Right ventricle myocardium inferior (tissue), 1 donor: ENCODE results near the gene ACOX1. TPM values are rescaled to one million over a fixed set of nuclear protein-coding genes. Genes with fewer than 3 reads are reported as not detected.

Experiments
- ATAC-seq: fragments of 200-7000 bp; cut with Tn5 transposase; one replicate; pipeline ENCODE4 v1.9.1; 2020; ENCODE audit warnings: mild to moderate bottlenecking, moderate library complexity
- DNase-seq: peaks from one replicate; pipeline ENCODE4 v3.0.0; 2021; ENCODE audit errors: missing footprints
- intact Hi-C: fragments of 100-400 bp; cut with DNase I; formaldehyde crosslinking; loops from one replicate; pipeline ENCODE4 v1.11.0; 2022
- long read RNA-seq: library from polyadenylated mRNA; unstranded; transcript quantifications from one replicate; pipeline ENCODE4 v2.0.0, GENCODE V29; 2021
- total RNA-seq: library from RNA; stranded (reverse); fragmentation: NEBNext Ultra II Directional; extraction: Animal tissue kit (Norgen Biotek cat#: 25700); gene quantifications from one replicate; pipeline ENCODE4 v1.2.1, GENCODE V29; 2021
- donor health status: DM: no; HTN: yes; CAD: no; lungs with severe emphysema.

The ACOX1 gene
- total RNA-seq, result 80.9 TPM
- long read RNA-seq, full-length matches to known transcripts, result 30 of 40 reads
- long read RNA-seq, partial matches to known transcripts, result 1 of 40 reads
- long read RNA-seq, other reads (novel, unspliced or antisense), result 9 of 40 reads

DNA sequence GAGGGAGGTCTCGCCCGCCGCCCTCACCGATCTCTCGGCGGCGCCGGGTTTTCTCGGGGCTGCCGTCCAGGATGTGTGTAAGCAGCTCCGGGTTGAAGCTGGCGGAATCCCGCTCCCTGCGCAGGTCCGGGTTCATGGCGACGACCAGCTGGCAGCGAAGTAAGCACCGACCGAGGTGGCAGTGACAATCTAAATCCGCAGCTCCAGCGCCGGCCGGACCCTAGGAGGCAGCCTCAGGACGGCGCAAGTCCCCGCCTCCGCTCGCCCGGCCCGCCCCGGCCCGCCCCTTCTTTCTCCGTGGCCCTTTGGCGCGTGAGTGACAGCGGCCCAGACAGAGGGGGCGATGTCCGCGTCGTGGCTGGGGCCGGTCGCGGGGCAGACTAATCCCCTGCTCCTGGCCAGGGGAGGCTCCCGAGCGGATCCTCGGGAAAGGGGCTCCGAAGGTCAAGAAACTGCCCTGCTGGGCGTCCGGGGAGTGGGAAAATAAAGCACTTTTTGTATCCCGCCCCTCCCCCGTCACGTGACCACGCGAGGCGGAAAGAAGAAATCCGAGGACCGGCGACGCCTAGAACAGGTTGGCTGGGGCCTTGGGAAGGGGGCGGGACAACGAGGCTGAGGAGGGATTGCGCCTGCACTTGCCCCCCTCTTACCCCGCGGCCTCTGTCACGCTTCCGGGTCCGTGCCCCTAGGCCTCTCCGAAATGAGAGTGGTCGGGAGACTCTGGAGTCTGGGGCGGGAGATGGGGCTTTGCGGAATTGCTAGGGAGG is at the start of gene ACOX1, which contains the start of gene TEN1:
Gene ACOX1, minus strand, starts transcription at position 229 of the 767 bp plus-strand sequence. Its CDS starts 93 bp downstream, at position 136.
Gene TEN1, plus strand, starts transcription at position 303 of the 767 bp plus-strand sequence. CDS start 6,953 bp downstream, outside the sequence.
- ATAC-seq, result peak; percentile 98
- peak; percentile 99 for DNase-seq
- intact Hi-C loops, result loop anchor here (1.0 kb wide), 1 partner anchor 74 kb away; no protein-coding TSS in a partner anchor

DNA sequence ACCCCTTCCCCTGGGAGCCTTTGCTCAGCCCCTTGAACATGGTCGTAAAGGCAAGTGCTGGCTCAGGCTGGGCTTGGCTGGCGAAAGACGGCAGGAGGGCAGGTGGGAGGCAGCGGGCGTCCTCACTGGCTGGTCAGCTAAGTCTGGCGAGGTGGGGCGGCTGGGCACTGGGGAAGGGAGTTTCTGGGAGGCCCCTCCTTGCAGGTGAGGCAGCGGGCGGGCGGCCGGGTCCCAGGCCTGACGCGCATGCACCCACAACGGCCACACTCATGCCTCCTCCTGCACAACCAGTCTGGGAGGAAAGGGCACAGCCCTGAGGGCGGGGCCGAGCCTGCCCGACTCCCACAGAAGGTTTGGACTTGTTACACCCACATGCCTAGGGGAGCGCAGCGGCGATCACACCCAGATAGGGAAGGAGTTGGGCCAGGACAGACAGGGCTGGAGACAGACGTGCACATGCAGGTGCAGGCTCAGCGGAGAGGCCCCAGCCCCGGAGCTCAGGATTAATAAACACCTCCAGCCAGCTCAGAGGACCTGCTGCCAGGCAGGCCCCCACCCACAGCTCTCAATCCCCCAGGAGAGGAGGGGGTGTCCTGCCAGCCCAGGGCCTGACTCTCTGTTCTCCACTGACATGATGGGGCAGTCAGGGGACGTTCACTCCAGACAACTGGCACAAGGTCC is 48.3 kb upstream of the ACOX1 start, which contains the start of gene EVPL:
Gene EVPL, minus strand, starts transcription at position 148 of the 681 bp plus-strand sequence. Its CDS starts 108 bp downstream, at position 40.
- ATAC-seq (peak; percentile 13), DNase-seq (no peak)

DNA sequence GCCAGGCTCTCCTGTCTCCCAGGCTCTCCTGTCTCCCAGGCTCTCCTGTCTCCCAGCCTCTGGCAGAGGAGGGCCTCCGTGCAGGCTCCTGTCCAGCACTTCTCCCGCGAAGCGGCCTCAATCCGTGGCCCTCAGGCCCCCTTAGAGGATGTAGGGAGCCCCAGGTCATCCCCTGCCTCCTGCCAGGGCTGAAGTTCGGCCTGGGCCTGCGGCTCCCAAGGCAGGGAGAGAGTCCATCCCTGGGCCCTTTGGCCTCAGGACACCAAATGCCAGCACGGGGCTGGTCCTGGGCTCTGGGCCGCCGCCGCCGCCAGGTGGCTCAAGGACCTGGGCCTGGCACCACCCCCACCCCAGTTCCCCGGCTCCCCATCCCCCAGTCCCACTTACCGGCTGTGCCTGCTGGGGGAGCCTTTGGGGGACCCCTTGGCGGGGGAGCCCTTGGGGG is 47.8 kb upstream of the ACOX1 start:
- intact Hi-C loops, result no loop called here
- DNase-seq (no peak), ATAC-seq (no peak)

More for the DNA sequence above, 48.3 kb upstream of the ACOX1 start, which contains the start of gene EVPL:
- intact Hi-C loops, result no loop called here

GRCh38 chr17:76025294-76025693 is 46.3 kb upstream of the ACOX1 start:
- ATAC-seq (no peak), DNase-seq (peak; percentile 15)
- intact Hi-C loops, result no loop called here

DNA sequence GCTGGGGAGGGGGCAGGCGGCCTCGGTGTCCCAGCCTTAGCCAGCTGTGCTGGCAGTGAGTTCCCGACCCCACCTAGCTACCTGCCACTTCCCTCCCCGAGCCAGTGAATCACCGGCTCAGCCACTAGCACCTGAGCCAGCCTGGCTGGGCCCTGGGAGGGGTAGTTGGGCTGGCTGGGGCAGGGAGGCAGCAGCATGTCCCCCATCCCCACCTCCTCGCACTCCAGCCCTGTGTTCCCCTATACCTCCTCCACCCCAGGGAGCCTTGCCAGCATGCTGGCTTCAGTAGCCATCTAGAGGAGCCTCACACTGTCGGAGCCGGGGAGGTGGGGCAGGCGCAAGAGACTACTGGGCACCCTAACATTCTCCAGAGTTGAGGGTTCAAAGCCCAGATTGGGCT is 45.4 kb upstream of the ACOX1 start:
- ATAC-seq (no peak), DNase-seq (peak; percentile 54)
- intact Hi-C loops, result no loop called here

DNA sequence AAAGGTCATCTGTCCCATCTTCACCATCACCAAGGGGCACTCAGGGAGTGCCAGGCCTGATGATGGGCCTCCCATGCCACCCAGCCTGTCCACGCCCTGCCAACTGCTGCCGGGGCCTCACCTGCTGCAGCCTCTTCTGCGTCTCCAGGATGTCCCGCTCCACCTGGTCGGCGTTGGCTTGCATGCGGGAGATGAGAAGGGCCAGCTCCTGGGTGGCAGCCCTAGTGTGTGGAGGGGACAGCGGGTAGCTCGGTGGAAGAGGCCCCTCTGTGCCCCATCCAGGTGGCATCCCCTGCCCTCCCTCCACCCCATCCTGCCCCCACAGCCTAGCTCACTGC is 44.9 kb upstream of the ACOX1 start:
- intact Hi-C loops, result no loop called here
- DNase-seq (peak; percentile 37), ATAC-seq (no peak)

- ATAC-seq (no peak), DNase-seq (no peak)
- intact Hi-C loops, result no loop called here
These were observed 44.3 kb upstream of the ACOX1 start for GRCh38 chr17:76022973-76023899.

- intact Hi-C loops, result no loop called here
These were observed 43.3 kb upstream of the ACOX1 start for GRCh38 chr17:76022285-76022684.

DNA sequence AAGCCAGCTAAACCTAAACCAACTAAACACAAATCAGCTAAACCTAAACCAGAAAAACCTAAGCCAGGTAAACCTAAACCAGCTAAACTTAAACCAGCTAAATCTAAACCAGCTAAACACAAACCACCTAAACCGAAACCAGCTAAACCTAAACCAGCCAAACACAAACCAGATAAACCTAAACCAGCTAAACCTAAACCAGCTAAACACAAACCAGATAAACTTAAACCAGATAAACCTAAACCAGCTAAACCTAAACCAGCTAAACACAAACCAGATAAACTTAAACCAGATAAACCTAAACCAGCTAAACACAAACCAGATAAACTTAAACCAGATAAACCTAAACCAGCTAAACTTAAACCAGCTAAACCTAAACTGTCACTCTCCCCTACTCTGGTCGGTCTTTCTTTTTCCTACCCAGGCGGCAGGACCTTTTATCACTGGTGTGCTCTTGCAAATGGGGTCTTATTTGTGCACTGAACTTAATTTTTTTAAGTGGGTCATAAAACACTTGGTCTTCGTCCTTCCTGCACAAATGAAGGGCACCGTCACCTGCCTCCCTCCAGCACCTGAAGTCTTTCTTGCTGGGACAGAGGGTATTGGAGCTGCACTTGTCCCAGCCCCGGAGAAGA is 41.0 kb upstream of the ACOX1 start:
- intact Hi-C loops, result loop anchor here (5.0 kb wide), 1 partner anchor 162 kb away; no protein-coding TSS in a partner anchor
- DNase-seq (no peak), ATAC-seq (no peak)

More at GRCh38 chr17:76022285-76022684, 43.3 kb upstream of the ACOX1 start:
- DNase-seq, result no peak
- ATAC-seq, result no peak

GRCh38 chr17:76018801-76019200 is 39.8 kb upstream of the ACOX1 start:
- DNase-seq (no peak), ATAC-seq (no peak)
- intact Hi-C loops, result loop anchor here (5.0 kb wide), 1 partner anchor 164 kb away; no protein-coding TSS in a partner anchor

DNA sequence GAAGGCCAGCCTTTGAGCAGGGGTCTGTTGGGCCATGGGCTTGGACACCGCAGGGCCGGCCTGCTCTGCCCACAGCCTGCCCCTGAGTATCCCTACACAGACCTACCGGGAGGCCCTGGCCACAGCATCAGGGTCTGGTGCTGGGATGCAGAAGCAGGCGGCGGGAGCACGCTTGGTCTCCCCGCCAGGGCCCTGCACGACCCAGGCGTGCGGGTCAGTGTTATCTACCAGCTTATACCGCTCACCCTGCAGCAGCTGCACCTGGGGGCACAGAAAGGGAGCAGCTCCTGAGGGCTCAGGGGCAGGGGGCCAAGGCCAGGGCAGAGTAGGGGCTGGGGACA is 39.3 kb upstream of the ACOX1 start:
- intact Hi-C loops, result loop anchor here (5.0 kb wide), 1 partner anchor 164 kb away; no protein-coding TSS in a partner anchor
- no peak for ATAC-seq

DNA sequence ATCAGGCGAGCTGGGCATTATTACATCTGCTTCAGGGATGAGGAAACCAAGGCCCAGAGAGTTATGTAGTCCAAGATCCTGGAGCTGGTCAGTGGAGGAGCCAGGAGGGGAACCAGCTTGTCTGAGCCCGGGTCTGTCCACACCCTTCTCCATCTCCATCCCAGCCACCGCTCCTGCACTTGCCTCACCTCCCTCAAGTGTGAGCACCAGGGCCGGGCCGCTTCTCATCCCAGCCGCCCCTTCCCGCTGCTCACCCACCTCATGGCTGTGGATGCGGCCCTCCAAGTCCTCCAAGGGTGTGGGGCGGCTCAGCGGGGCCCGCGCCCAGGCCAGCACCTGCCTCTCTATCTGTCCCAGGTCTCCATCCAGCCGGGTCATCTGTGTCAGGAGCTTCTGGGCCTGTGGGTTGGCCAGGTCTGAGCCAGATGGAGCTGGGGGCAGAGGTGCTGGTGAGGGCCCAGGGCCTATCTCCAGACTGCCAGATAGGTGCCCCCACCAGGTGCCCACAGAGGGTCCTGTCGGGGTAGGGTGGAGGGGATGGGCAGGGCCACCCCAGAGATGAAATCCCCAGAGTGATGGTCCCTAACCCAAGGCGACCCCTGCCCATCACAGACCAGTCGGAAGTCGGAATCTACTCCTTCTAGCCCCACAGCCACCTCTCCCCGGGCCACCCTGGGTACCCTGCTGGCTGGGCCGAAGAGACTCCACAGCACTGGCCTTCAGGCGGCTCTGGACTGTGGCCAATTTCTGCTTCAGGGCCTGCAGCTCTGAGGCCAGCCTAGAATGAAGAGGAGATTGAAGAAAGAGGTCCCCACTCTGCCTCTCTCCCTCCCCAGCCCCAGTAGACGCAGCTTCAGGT is 38.7 kb upstream of the ACOX1 start:
- no peak for ATAC-seq
- no peak for DNase-seq
- intact Hi-C loops, result loop anchor here (5.0 kb wide), 1 partner anchor 165 kb away; no protein-coding TSS in a partner anchor

More for the DNA sequence above, 39.3 kb upstream of the ACOX1 start:
- DNase-seq, result no peak

GRCh38 chr17:76014925-76015261 is 35.9 kb upstream of the ACOX1 start:
- ATAC-seq (no peak), DNase-seq (peak; percentile 59)
- intact Hi-C loops, result loop anchor here (5.0 kb wide), 2 partner anchors 167 to 282 kb away; no protein-coding TSS in a partner anchor

GRCh38 chr17:76014100-76014924 is 35.3 kb upstream of the ACOX1 start:
- DNase-seq (peak; percentile 86), ATAC-seq (peak; percentile 77)
- intact Hi-C loops, result loop anchor here (5.0 kb wide), 1 partner anchor 283 kb away; no protein-coding TSS in a partner anchor

DNA sequence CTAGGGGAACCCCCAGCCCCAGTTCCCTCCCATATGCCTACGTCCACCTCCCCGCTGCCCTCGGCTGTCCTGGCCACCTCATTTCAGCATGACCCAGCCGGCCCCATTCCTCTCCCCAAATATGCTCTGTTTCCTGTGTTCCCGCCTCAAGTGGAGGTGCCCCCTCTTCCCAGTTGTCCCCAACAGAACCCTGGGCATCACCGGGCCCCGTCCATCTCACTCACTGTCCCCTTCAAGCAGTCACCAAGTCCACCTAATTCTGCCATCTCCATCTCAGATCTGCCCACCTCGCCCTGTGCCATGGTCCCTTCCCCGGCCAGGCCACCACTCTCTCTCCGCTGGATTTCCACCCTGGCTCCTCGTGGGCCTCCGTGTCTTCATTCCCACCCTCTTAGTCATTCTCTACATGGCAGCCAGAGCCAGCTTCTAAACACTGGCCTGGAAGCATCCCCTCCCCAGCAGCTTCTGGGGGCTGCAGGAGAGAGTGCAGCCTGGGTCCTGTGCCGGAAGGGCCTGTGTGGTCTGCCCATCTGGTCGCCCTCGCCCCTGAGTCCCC is 34.5 kb upstream of the ACOX1 start:
- DNase-seq, result peak; percentile 11
- intact Hi-C loops, result loop anchor here (5.0 kb wide), 1 partner anchor 284 kb away; no protein-coding TSS in a partner anchor

GRCh38 chr17:76011951-76012350 is 33.0 kb upstream of the ACOX1 start:
- intact Hi-C loops, result loop anchor here (5.0 kb wide), 1 partner anchor 285 kb away; no protein-coding TSS in a partner anchor
- DNase-seq (no peak), ATAC-seq (no peak)

More for the DNA sequence above, 34.5 kb upstream of the ACOX1 start:
- no peak for ATAC-seq
